H9 (cell line): Measurements from ENCODE around the gene TRIM23. TPM values are rescaled to one million over a fixed set of nuclear protein-coding genes. Genes with fewer than 3 reads are reported as not detected.

Experiments
- DNase-seq: peaks from one replicate; pipeline ENCODE4 v3.0.0-alpha.2; 2017
- H2AFZ ChIP-seq: one replicate; pipeline ENCODE4 v1.6.1; 2013; ENCODE audit warnings: mild to moderate bottlenecking, low read length, control low read depth, moderate library complexity
- H2AK5ac ChIP-seq: 2 replicates; pipeline ENCODE4 v1.6.1; 2013; ENCODE audit warnings: low read length, control low read depth, mixed read lengths; ENCODE audit not compliant: insufficient read length
- H2BK120ac ChIP-seq: one replicate; pipeline ENCODE4 v1.6.1; 2013; ENCODE audit warnings: low read depth, mild to moderate bottlenecking, low read length, control low read depth, inconsistent platforms; ENCODE audit not compliant: poor library complexity, severe bottlenecking
- H2BK12ac ChIP-seq: 2 replicates; pipeline ENCODE4 v1.6.1; 2013; ENCODE audit warnings: low read length, control low read depth, mixed read lengths, low read depth; ENCODE audit not compliant: insufficient read length
- H2BK15ac ChIP-seq: 2 replicates; pipeline ENCODE4 v1.6.1; 2013; ENCODE audit warnings: low read depth, low read length, control low read depth
- H2BK20ac ChIP-seq: one replicate; pipeline ENCODE4 v1.6.1; 2013; ENCODE audit warnings: low read depth, mild to moderate bottlenecking, low read length, control low read depth, inconsistent platforms; ENCODE audit not compliant: poor library complexity, severe bottlenecking
- H2BK5ac ChIP-seq: 2 replicates; pipeline ENCODE4 v1.6.1; 2013; ENCODE audit warnings: low read length, control low read depth, mixed read lengths; ENCODE audit not compliant: insufficient read length
- H3K14ac ChIP-seq: 2 replicates; pipeline ENCODE4 v1.6.1; 2013; ENCODE audit warnings: low read length, control low read depth; ENCODE audit not compliant: insufficient read depth
- H3K18ac ChIP-seq: 2 replicates; pipeline ENCODE4 v1.6.1; 2013; ENCODE audit warnings: low read depth, mild to moderate bottlenecking, mixed read lengths, low read length, control low read depth; ENCODE audit not compliant: insufficient read length
- H3K23ac ChIP-seq: 2 replicates; pipeline ENCODE4 v1.6.1; 2013; ENCODE audit warnings: low read length, control low read depth, mixed read lengths, low read depth; ENCODE audit not compliant: insufficient read length
- H3K23me2 ChIP-seq: 2 replicates; pipeline ENCODE4 v1.6.1; 2013; ENCODE audit warnings: low read depth, mild to moderate bottlenecking, mixed read lengths, low read length, control low read depth; ENCODE audit not compliant: insufficient read length, poor library complexity, severe bottlenecking
- H3K27ac ChIP-seq: 2 replicates; pipeline ENCODE4 v1.5.1; 2013; ENCODE audit warnings: low read length, control low read depth, mixed read lengths, low read depth; ENCODE audit not compliant: insufficient read length
- H3K27me3 ChIP-seq: 2 replicates; pipeline ENCODE4 v1.6.1; 2013; ENCODE audit warnings: low read length, control low read depth, inconsistent platforms; ENCODE audit not compliant: insufficient read depth
- H3K4ac ChIP-seq: 2 replicates; pipeline ENCODE4 v1.6.1; 2013; ENCODE audit warnings: low read depth, mild to moderate bottlenecking, control low read depth, inconsistent platforms, low read length, moderate library complexity
- H3K4me1 ChIP-seq: 2 replicates; pipeline ENCODE4 v1.6.1; 2013; ENCODE audit warnings: low read length, control low read depth, inconsistent platforms; ENCODE audit not compliant: insufficient read depth
- H3K4me2 ChIP-seq: 2 replicates; pipeline ENCODE4 v1.6.1; 2013; ENCODE audit warnings: low read length, control low read depth, mixed read lengths; ENCODE audit not compliant: insufficient read length, insufficient read depth
- H3K56ac ChIP-seq: 2 replicates; pipeline ENCODE4 v1.6.1; 2013; ENCODE audit warnings: low read depth, mild to moderate bottlenecking, mixed read lengths, low read length, control low read depth; ENCODE audit not compliant: insufficient read length
- H3K79me1 ChIP-seq: 2 replicates; pipeline ENCODE4 v1.6.1; 2013; ENCODE audit warnings: low read depth, mild to moderate bottlenecking, moderate library complexity, low read length, control low read depth, inconsistent platforms; ENCODE audit not compliant: insufficient read depth, poor library complexity, severe bottlenecking
- H3K79me2 ChIP-seq: 2 replicates; pipeline ENCODE4 v1.6.1; 2013; ENCODE audit warnings: low read length, control low read depth, inconsistent platforms; ENCODE audit not compliant: insufficient read depth
- H3K9ac ChIP-seq: 2 replicates; pipeline ENCODE4 v1.6.1; 2013; ENCODE audit warnings: low read length, control low read depth, mixed read lengths; ENCODE audit not compliant: insufficient read length; ENCODE audit errors: extremely low read depth
- H3K9me3 ChIP-seq: one replicate; pipeline ENCODE4 v1.6.1; 2013; ENCODE audit warnings: low read depth, low read length, inconsistent platforms; ENCODE audit not compliant: control insufficient read depth
- H3T11ph ChIP-seq: one replicate; pipeline ENCODE4 v1.6.1; 2013; ENCODE audit warnings: mild to moderate bottlenecking, low read length, control low read depth, inconsistent platforms
- H4K20me1 ChIP-seq: one replicate; pipeline ENCODE4 v1.6.1; 2013; ENCODE audit not compliant: control insufficient read depth, insufficient read length, insufficient read depth
- H4K5ac ChIP-seq: 2 replicates; pipeline ENCODE4 v1.6.1; 2013; ENCODE audit warnings: low read depth, mild to moderate bottlenecking, mixed read lengths, low read length, control low read depth; ENCODE audit not compliant: insufficient read length
- H4K8ac ChIP-seq: replicated peaks from 2 replicates; pipeline ENCODE4 v1.6.1; 2013; ENCODE audit warnings: low read length, control low read depth, mixed read lengths, low read depth; ENCODE audit not compliant: insufficient read length
- H4K91ac ChIP-seq: 2 replicates; pipeline ENCODE4 v1.6.1; 2013; ENCODE audit warnings: low read depth, mild to moderate bottlenecking, moderate library complexity, mixed read lengths, low read length, control low read depth; ENCODE audit not compliant: insufficient read length
- H3K27ac Mint-ChIP-seq, 3 experiments: 2 replicates in 2 of 3; 3 replicates in 1 of 3; pipeline ENCODE4 v1.8.0; 2020 to 2021; ENCODE audit warnings: mixed read lengths in 3 of 3, mild to moderate bottlenecking in 1 of 3, moderate library complexity in 1 of 3
- H3K27me3 Mint-ChIP-seq: 2 replicates; pipeline ENCODE4 v1.8.0; 2021; ENCODE audit warnings: low read depth, mild to moderate bottlenecking, moderate library complexity, mixed read lengths
- H3K36me3 Mint-ChIP-seq, 3 experiments: 2 replicates in 2 of 3; 3 replicates in 1 of 3; pipeline ENCODE4 v1.8.0; 2020 to 2021; ENCODE audit warnings: low read depth in 3 of 3, mixed read lengths in 3 of 3; ENCODE audit not compliant: insufficient read depth in 1 of 3
- H3K4me1 Mint-ChIP-seq, 2 experiments: 2 replicates each; pipeline ENCODE4 v1.8.0; 2020; ENCODE audit warnings: mixed read lengths in 2 of 2
- H3K4me3 Mint-ChIP-seq, 2 experiments: 2 replicates in 1 of 2; 3 replicates in 1 of 2; pipeline ENCODE4 v1.8.0; 2020 to 2021; ENCODE audit warnings: mild to moderate bottlenecking in 2 of 2, mixed read lengths in 2 of 2, moderate library complexity in 1 of 2
- H3K9me3 Mint-ChIP-seq, 2 experiments: 2 replicates in 1 of 2; 3 replicates in 1 of 2; pipeline ENCODE4 v1.8.0; 2020; ENCODE audit warnings: mild to moderate bottlenecking in 2 of 2, mixed read lengths in 2 of 2, moderate library complexity in 1 of 2
- CTCF ChIP-seq: fragments of 200-600 bp; sonication (generic); conservative IDR thresholded peaks from 3 replicates; pipeline ENCODE4 v1.8.0; 2021; ENCODE audit warnings: antibody characterized with exemption, mild to moderate bottlenecking
- WGBS: extraction: QIAGEN DNeasy Blood & Tissue Kit; methylation state at CpG from one replicate; pipeline ENCODE4 v1.1.7; 2013; ENCODE audit warnings: missing lambda C conversion rate, low lambda C conversion rate, mixed read lengths; ENCODE audit not compliant: insufficient read length; ENCODE audit errors: extremely low coverage; 5-methylcytosine and 5-hydroxymethylcytosine counted together
- total RNA-seq: library from RNA; stranded (reverse); gene quantifications from 2 replicates; pipeline ENCODE4 v1.2.1, GENCODE V29; 2021

TRIM23 gene
- total RNA-seq, 1 experiment from 2014 or later = 12.9 TPM

- H3K79me1 ChIP-seq = no peaks in the 10 kb centered on the region
- H3K18ac ChIP-seq = no peak overlapping the region
- H4K5ac ChIP-seq = no peak overlapping the region
- no peak overlapping the region for H4K8ac ChIP-seq
- H2AK5ac ChIP-seq = no peak overlapping the region
- Mint-ChIP-seq H3K36me3 (peaks cover 0 to 21% (median 2%) of the 10 kb centered on the region in 3 experiments; a peak in 4 of 7 replicates), H3K4me1 (no peaks in the 10 kb centered on the region), H3K27ac (no peak overlapping the region), H3K27me3 (no peaks in the 10 kb centered on the region), H3K4me3 (no peak overlapping the region), H3K9me3 (no peaks in the 10 kb centered on the region)
- H3K14ac ChIP-seq = no peak overlapping the region
- H3K4ac ChIP-seq = no peak overlapping the region
- no peak overlapping the region for H3K9ac ChIP-seq
- no peak overlapping the region for H2BK12ac ChIP-seq
- H2BK5ac ChIP-seq = no peak overlapping the region
- H3K4me2 ChIP-seq = no peak overlapping the region
- no peak for DNase-seq
- H3K4me1 ChIP-seq = no peaks in the 10 kb centered on the region
- H3K56ac ChIP-seq = no peak overlapping the region
- H2BK20ac ChIP-seq = no peak overlapping the region
- no peak overlapping the region for H2AFZ ChIP-seq
- H4K20me1 ChIP-seq = no peaks in the 10 kb centered on the region
- H3K9me3 ChIP-seq = no peaks in the 10 kb centered on the region
- H3K23ac ChIP-seq = no peak overlapping the region
- H3K27ac ChIP-seq = no peak overlapping the region
- TF ChIP-seq CTCF = no peak
- no peaks in the 10 kb centered on the region for H3K79me2 ChIP-seq
- no peaks in the 10 kb centered on the region for H3K27me3 ChIP-seq
- no peaks in the 10 kb centered on the region for H3K23me2 ChIP-seq
- no peak overlapping the region for H3T11ph ChIP-seq
- WGBS = 100% methylated on average over 1 of the region's 7 CpGs
- H2BK120ac ChIP-seq = no peak overlapping the region
- H2BK15ac ChIP-seq = no peak overlapping the region
- H4K91ac ChIP-seq = no peak overlapping the region
Measured at GRCh38 chr5:65668696-65669095, 44.6 kb upstream of the TRIM23 start.
